RWPE2 (cell line): Measurements from ENCODE around the gene SUN2.

Source experiments
- ATAC-seq: fragments of 200-7000 bp; cut with Tn5 transposase; 3 replicates; pipeline ENCODE4 v1.9.1; 2021; ENCODE audit warnings: low read depth
- DNase-seq: peaks from one replicate; pipeline ENCODE4 v3.0.0-alpha.2; 2020; ENCODE audit warnings: low spot score
- H3K27ac ChIP-seq: fragments of 450-650 bp; 2 replicates; pipeline ENCODE4 v1.5.1; 2017; ENCODE audit warnings: mild to moderate bottlenecking; ENCODE audit not compliant: poor library complexity, severe bottlenecking
- H3K27me3 ChIP-seq: fragments of 250-450 bp; sonication (Bioruptor Pico); 2 replicates; pipeline ENCODE4 v1.5.1; 2021; ENCODE audit warnings: mild to moderate bottlenecking, moderate library complexity; ENCODE audit not compliant: insufficient read depth, poor library complexity, severe bottlenecking
- H3K36me3 ChIP-seq: fragments of 250-450 bp; sonication (Bioruptor Pico); 2 replicates; pipeline ENCODE4 v1.5.1; 2020; ENCODE audit warnings: low read depth, mild to moderate bottlenecking, moderate library complexity
- H3K4me1 ChIP-seq: fragments of 250-450 bp; sonication (Bioruptor Pico); 2 replicates; pipeline ENCODE4 v1.5.1; 2021; ENCODE audit warnings: mild to moderate bottlenecking, moderate library complexity; ENCODE audit not compliant: insufficient read depth, poor library complexity, severe bottlenecking
- H3K4me3 ChIP-seq: fragments of 250-450 bp; sonication (Bioruptor Pico); 2 replicates; pipeline ENCODE4 v1.5.1; 2021; ENCODE audit warnings: mild to moderate bottlenecking, moderate library complexity; ENCODE audit not compliant: severe bottlenecking
- H3K9me3 ChIP-seq: fragments of 250-450 bp; sonication (Bioruptor Pico); 2 replicates; pipeline ENCODE4 v1.5.1; 2021; ENCODE audit warnings: mild to moderate bottlenecking, moderate library complexity; ENCODE audit not compliant: severe bottlenecking
- TF ChIP-seq, protein P1 (sequence below): fragments of 450-650 bp; IDR thresholded peaks from one replicate; pipeline ENCODE4 v1.5.1; 2017; ENCODE audit warnings: mild to moderate bottlenecking, moderate library complexity; ENCODE audit not compliant: poor library complexity, severe bottlenecking

Gene SUN2

DNA sequence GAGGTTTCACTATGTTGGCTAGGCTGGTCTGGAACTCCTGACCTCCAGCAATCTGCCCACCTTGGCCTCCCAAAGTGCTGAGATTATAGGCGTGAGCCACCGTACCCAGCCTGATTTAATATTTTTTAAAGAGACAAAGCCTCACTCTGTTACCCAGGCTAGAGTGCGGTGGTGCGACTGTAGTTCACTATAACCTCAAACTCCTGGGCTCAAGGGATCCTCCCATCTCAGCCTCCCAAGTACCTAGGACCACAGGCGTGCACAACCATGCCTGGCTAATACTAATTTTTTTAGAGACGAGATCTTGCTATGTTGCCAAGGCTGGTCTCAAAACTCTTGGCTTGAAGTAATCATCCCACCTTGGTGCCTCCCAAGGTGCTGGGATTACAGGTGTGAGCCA, 36.6 kb downstream of the SUN2 start:
- peaks cover 75% of the 10 kb centered on the region for H3K36me3 ChIP-seq
- TF ChIP-seq, protein P1, sequence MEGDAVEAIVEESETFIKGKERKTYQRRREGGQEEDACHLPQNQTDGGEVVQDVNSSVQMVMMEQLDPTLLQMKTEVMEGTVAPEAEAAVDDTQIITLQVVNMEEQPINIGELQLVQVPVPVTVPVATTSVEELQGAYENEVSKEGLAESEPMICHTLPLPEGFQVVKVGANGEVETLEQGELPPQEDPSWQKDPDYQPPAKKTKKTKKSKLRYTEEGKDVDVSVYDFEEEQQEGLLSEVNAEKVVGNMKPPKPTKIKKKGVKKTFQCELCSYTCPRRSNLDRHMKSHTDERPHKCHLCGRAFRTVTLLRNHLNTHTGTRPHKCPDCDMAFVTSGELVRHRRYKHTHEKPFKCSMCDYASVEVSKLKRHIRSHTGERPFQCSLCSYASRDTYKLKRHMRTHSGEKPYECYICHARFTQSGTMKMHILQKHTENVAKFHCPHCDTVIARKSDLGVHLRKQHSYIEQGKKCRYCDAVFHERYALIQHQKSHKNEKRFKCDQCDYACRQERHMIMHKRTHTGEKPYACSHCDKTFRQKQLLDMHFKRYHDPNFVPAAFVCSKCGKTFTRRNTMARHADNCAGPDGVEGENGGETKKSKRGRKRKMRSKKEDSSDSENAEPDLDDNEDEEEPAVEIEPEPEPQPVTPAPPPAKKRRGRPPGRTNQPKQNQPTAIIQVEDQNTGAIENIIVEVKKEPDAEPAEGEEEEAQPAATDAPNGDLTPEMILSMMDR: no peak
- peaks cover 11% of the 10 kb centered on the region for H3K4me1 ChIP-seq
- no peaks in the 10 kb centered on the region for H3K9me3 ChIP-seq
- H3K27me3 ChIP-seq: no peaks in the 10 kb centered on the region
- H3K4me3 ChIP-seq: no peak overlapping the region
- no peak for ATAC-seq
- H3K27ac ChIP-seq: peak overlapping the region; percentile 48
- no peak for DNase-seq

DNA sequence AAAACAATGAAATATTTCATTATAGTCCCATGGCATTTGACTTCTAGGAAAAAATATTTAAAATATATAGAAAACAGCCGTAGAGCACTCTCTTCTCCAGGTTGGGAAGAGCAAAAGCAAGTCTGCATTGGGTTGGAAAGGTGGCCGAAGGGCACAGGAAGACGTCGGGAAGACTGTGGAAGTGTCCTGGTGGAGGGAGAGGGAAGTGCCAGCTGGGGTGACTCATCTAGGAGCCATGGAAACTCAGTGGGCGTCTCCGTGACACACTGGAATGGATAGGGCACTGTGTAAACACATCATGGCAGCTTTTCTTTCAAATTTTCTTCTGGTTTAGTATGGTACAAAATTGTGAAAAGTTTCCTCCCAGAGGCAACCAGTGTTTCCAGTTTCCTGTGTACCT, 37.4 kb downstream of the SUN2 start:
- ATAC-seq (peak; percentile 100), DNase-seq (no peak)
- peak overlapping the region; percentile 48 for H3K27ac ChIP-seq
- H3K27me3 ChIP-seq: no peaks in the 10 kb centered on the region
- TF ChIP-seq, protein P1: peak; percentile 51
- no peak overlapping the region for H3K4me3 ChIP-seq
- H3K4me1 ChIP-seq: peaks cover 11% of the 10 kb centered on the region
- no peaks in the 10 kb centered on the region for H3K9me3 ChIP-seq
- H3K36me3 ChIP-seq: peaks cover 67% of the 10 kb centered on the region

DNA sequence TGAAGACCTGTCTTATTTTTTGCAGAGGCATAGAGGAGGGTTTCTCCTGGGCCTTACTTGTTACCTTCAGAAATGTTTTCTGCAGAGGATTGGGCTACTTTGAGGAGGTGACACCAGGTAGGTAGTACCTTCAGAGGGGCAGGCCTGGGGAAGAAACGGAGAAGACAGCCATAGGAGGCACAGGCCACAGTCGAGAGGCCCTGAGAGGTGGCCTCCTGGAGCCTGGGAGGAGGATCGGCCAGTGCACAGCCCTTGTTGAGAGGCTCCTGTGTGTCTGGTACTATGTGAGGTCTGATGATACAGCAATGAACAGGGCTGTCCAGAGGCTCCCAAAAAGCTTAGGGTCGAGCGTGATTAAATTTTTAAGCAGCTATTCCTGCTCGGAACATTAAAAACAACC, 38.6 kb downstream of the SUN2 start:
- ATAC-seq: no peak
- Histone ChIP-seq H3K4me3 (no peak overlapping the region), H3K27me3 (no peaks in the 10 kb centered on the region), H3K4me1 (peaks cover 11% of the 10 kb centered on the region), H3K9me3 (no peaks in the 10 kb centered on the region), H3K27ac (peak overlapping the region; percentile 48), H3K36me3 (peaks cover 64% of the 10 kb centered on the region)
- no peak for DNase-seq
- TF ChIP-seq, protein P1: no peak

GRCh38 chr22:38716826-38717225, 39.0 kb downstream of the SUN2 start:
- H3K36me3 ChIP-seq: peaks cover 64% of the 10 kb centered on the region
- H3K9me3 ChIP-seq: no peaks in the 10 kb centered on the region
- H3K4me1 ChIP-seq: peaks cover 11% of the 10 kb centered on the region
- no peak overlapping the region for H3K4me3 ChIP-seq
- ATAC-seq (no peak), DNase-seq (no peak)
- no peaks in the 10 kb centered on the region for H3K27me3 ChIP-seq
- peak overlapping the region; percentile 48 for H3K27ac ChIP-seq
- TF ChIP-seq, protein P1: no peak

DNA sequence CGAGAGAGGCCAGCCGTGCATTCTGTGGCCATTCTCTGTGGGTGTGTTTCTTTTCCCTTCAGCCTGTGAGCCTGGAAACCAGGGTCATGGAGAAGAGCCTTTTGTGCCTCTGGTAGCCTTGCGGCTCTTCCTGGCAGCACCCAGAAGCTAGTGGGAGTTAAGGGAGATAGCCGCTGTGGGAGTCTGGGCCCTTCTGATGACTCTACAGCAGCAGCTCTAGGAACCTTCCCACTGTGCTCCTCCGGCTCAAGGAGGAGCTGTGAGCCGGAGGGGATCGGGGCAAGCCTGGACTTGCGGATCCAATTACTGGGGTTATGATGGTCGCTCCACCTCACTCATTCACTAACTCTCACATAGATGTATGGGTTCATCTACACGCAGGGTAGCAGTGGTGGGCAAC, 39.5 kb downstream of the SUN2 start:
- Histone ChIP-seq H3K4me1 (peaks cover 11% of the 10 kb centered on the region), H3K4me3 (no peak overlapping the region), H3K36me3 (peaks cover 64% of the 10 kb centered on the region), H3K9me3 (no peaks in the 10 kb centered on the region), H3K27me3 (no peaks in the 10 kb centered on the region), H3K27ac (no peak overlapping the region)
- no peak for DNase-seq
- TF ChIP-seq, protein P1: no peak
- ATAC-seq: no peak
